Fibroblast of lung (primary cell): Measurements from ENCODE around the gene EFCAB7. TPM values are rescaled to one million over a fixed set of nuclear protein-coding genes. Genes with fewer than 3 reads are reported as not detected.

Experiments used
- DNase-seq, 2 donors: peaks; one replicate each; pipeline versions ENCODE4 v3.0.0 to v3.0.0-alpha.2; 2010; ENCODE audit warnings: low read depth in 2 of 2
- H2AFZ ChIP-seq: 2 replicates; pipeline ENCODE4 v1.5.1; 2012; ENCODE audit warnings: low read length, control low read depth, inconsistent platforms
- H3K27ac ChIP-seq: 2 replicates; pipeline ENCODE4 v1.5.1; 2011; ENCODE audit warnings: low read length, control low read depth; ENCODE audit not compliant: insufficient read depth
- H3K27me3 ChIP-seq: 2 replicates; pipeline ENCODE4 v1.5.1; 2011; ENCODE audit warnings: mild to moderate bottlenecking, low read length; ENCODE audit not compliant: control insufficient read depth, insufficient read depth
- H3K36me3 ChIP-seq: 2 replicates; pipeline ENCODE4 v1.5.1; 2011; ENCODE audit warnings: low read length; ENCODE audit not compliant: control insufficient read depth, insufficient read depth
- H3K4me1 ChIP-seq: 2 replicates; pipeline ENCODE4 v1.5.1; 2011; ENCODE audit warnings: low read length; ENCODE audit not compliant: control insufficient read depth, insufficient read depth; ENCODE audit errors: extremely low read depth
- H3K4me2 ChIP-seq: 2 replicates; pipeline ENCODE4 v1.5.1; 2011; ENCODE audit warnings: low read length, control low read depth; ENCODE audit not compliant: insufficient read depth; ENCODE audit errors: extremely low read depth
- H3K4me3 ChIP-seq, 4 experiments: fragments of 200-600 bp in 1 of 4; sonication (generic) in 1 of 4; replicated peaks in 1 of 4; 2 replicates each; pipeline ENCODE4 v1.5.1; 2011 to 2016; ENCODE audit warnings: low read length in 4 of 4, low read depth in 3 of 4, mild to moderate bottlenecking in 3 of 4, control low read depth in 2 of 4, inconsistent platforms in 1 of 4, mixed read lengths in 1 of 4; ENCODE audit not compliant: insufficient read depth in 1 of 4; ENCODE audit errors: control extremely low read depth in 1 of 4
- H3K79me2 ChIP-seq: 2 replicates; pipeline ENCODE4 v1.5.1; 2012; ENCODE audit warnings: mild to moderate bottlenecking, low read length, inconsistent platforms; ENCODE audit not compliant: control insufficient read depth, insufficient read depth
- H3K9ac ChIP-seq: 2 replicates; pipeline ENCODE4 v1.5.1; 2011; ENCODE audit warnings: mild to moderate bottlenecking, low read length, control low read depth; ENCODE audit not compliant: insufficient read depth
- H3K9me3 ChIP-seq: 2 replicates; pipeline ENCODE4 v1.5.1; 2012; ENCODE audit warnings: low read depth, low read length; ENCODE audit not compliant: control insufficient read depth, insufficient read depth
- H4K20me1 ChIP-seq: 2 replicates; pipeline ENCODE4 v1.5.1; 2011; ENCODE audit warnings: low read length; ENCODE audit not compliant: control insufficient read depth, insufficient read depth; ENCODE audit errors: extremely low read depth
- EZH2 ChIP-seq: IDR thresholded peaks from 2 replicates; pipeline ENCODE4 v1.5.1; 2012; ENCODE audit warnings: low read length, control low read depth, mild to moderate bottlenecking; ENCODE audit errors: missing control alignments
- polyA plus RNA-seq, 2 donors: library from polyadenylated mRNA; depleted of rRNA in 1 of 2; stranded (reverse) in 1 of 2; unstranded in 1 of 2; fragments of >200 nt; gene quantifications; 2 replicates each; pipeline ENCODE4 v1.2.1, GENCODE V29; 2011 to 2012; ENCODE audit warnings: missing spikeins in 1 of 2
- total RNA-seq: library from RNA; depleted of rRNA; stranded (reverse); fragments of >200 nt; gene quantifications from 2 replicates; pipeline ENCODE4 v1.2.1, GENCODE V29; 2014
- TF ChIP-seq, protein P1 (sequence below), 2 donors: IDR thresholded peaks in 1 of 2; conservative IDR thresholded peaks in 1 of 2; 1 replicate in 1 of 2; 2 replicates in 1 of 2; pipeline ENCODE4 v1.5.1; 2011 to 2012; ENCODE audit warnings: low read length in 2 of 2, control low read depth in 1 of 2, inconsistent platforms in 1 of 2, low read depth in 1 of 2, mild to moderate bottlenecking in 1 of 2

The EFCAB7 gene
- total and polyA plus RNA-seq, 2 donors (not counting 1 experiment from before 2014, with no cell fraction given) = 4.3 to 9.1 TPM

DNA sequence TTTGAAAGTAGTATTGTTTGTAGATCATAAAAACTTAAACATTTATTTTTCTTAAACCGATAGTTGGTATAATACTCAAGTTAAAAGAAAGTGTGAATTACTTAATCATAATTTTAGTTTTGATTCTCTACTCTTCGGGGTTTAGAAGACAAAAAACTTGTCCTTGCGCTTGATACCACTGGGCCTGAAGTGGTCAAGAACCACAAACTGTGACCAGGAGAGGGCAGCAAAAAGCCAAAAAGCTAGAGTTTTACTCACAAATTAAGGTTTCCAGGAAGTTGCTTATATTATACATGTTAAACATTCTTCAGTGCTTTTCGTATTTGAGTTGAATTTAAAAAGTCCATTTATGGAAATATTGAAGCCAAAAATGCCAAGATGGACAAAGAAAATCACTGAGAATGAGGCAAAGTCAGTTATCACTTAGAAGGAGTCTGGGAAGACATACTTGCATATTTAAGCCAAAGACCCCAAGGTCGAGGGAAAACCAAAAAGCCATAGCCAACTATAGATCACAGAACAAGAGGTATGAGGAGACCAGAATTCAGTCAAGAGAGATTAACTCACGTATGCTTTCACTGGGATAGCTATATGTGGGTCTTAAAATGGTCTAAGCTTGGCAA lies 34.2 kb downstream of the EFCAB7 start:
- Histone ChIP-seq H3K27ac (no peak overlapping the region), H3K4me2 (no peak overlapping the region), H2AFZ (peak overlapping the region; percentile 54), H3K79me2 (no peaks in the 10 kb centered on the region), H3K4me3 (no peak overlapping the region), H3K27me3 (no peaks in the 10 kb centered on the region), H3K9me3 (no peaks in the 10 kb centered on the region), H3K36me3 (no peaks in the 10 kb centered on the region), H3K4me1 (no peaks in the 10 kb centered on the region), H3K9ac (no peak overlapping the region), H4K20me1 (no peaks in the 10 kb centered on the region)
- no peak for TF ChIP-seq EZH2
- TF ChIP-seq, protein P1, sequence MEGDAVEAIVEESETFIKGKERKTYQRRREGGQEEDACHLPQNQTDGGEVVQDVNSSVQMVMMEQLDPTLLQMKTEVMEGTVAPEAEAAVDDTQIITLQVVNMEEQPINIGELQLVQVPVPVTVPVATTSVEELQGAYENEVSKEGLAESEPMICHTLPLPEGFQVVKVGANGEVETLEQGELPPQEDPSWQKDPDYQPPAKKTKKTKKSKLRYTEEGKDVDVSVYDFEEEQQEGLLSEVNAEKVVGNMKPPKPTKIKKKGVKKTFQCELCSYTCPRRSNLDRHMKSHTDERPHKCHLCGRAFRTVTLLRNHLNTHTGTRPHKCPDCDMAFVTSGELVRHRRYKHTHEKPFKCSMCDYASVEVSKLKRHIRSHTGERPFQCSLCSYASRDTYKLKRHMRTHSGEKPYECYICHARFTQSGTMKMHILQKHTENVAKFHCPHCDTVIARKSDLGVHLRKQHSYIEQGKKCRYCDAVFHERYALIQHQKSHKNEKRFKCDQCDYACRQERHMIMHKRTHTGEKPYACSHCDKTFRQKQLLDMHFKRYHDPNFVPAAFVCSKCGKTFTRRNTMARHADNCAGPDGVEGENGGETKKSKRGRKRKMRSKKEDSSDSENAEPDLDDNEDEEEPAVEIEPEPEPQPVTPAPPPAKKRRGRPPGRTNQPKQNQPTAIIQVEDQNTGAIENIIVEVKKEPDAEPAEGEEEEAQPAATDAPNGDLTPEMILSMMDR (conservative IDR thresholded peaks at IDR 0.05 in 1 of 2, IDR thresholded peaks at IDR 0.05 in 1 of 2; ENCODE audit: low read depth in 1 of 2, low read length in 2 of 2) = peak; percentile 65 to 75
- DNase-seq = peak; percentile 20 to 69

DNA sequence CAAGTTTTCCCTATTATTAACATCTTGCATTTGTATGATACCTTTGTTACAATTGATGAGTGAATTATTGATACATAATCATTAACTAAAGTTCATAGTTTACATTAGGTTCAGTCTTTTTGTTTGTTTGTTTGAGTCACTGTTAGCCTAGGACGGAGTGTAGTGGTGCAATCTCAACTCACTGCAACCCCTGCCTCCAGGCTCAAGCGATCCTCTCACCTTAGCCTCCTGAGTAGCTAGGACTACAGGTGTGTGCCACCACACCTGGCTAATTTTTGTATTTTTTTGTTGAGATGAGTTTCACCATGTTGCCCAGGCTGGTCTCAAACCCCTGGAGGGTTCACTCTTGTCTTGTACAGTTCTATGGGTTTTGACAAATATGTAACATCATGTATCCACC lies 36.0 kb downstream of the EFCAB7 start:
- no peaks in the 10 kb centered on the region for H3K4me1 ChIP-seq
- H4K20me1 ChIP-seq = no peaks in the 10 kb centered on the region
- no peak overlapping the region for H3K27ac ChIP-seq
- no peak overlapping the region for H3K4me2 ChIP-seq
- H3K36me3 ChIP-seq = no peaks in the 10 kb centered on the region
- no peak overlapping the region for H3K9ac ChIP-seq
- H2AFZ ChIP-seq = no peak overlapping the region
- H3K9me3 ChIP-seq = no peaks in the 10 kb centered on the region
- no peaks in the 10 kb centered on the region for H3K27me3 ChIP-seq
- no peaks in the 10 kb centered on the region for H3K79me2 ChIP-seq
- no peak for DNase-seq
- no peak overlapping the region for H3K4me3 ChIP-seq
- TF ChIP-seq, protein P1 (conservative IDR thresholded peaks at IDR 0.05 in 1 of 2, IDR thresholded peaks at IDR 0.05 in 1 of 2; ENCODE audit: low read depth in 1 of 2, low read length in 2 of 2) = no peak
- TF ChIP-seq EZH2 = no peak

DNA sequence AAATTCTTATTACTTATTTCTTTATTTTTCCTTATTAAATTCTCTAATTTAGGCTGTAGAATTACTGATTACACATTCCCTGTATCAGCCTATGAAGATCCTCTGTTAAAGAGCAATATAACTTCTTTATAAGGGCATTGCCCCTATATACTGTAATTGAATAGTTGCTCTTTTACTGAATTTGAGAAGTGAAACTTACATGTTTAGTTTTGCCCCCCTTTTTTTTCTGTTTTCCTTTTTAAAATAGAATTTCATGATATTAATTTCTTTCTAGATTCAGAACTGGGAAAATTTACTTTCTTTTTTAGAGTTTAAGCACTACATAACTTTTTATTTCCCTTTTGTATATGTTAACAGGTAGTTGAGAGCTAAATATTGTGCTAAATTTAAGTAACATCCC lies 40.4 kb downstream of the EFCAB7 start:
- H2AFZ ChIP-seq = no peak overlapping the region
- H3K27ac ChIP-seq = no peak overlapping the region
- H3K9ac ChIP-seq = no peak overlapping the region
- no peak for DNase-seq
- TF ChIP-seq, protein P1 (conservative IDR thresholded peaks at IDR 0.05 in 1 of 2, IDR thresholded peaks at IDR 0.05 in 1 of 2; ENCODE audit: low read depth in 1 of 2, low read length in 2 of 2) = no peak
- no peak for TF ChIP-seq EZH2
- no peaks in the 10 kb centered on the region for H3K9me3 ChIP-seq
- H3K79me2 ChIP-seq = no peaks in the 10 kb centered on the region
- no peaks in the 10 kb centered on the region for H3K4me1 ChIP-seq
- H3K4me3 ChIP-seq = no peak overlapping the region
- no peaks in the 10 kb centered on the region for H4K20me1 ChIP-seq
- H3K27me3 ChIP-seq = no peaks in the 10 kb centered on the region
- no peaks in the 10 kb centered on the region for H3K36me3 ChIP-seq
- H3K4me2 ChIP-seq = no peak overlapping the region
